A549 (cell line): ENCODE results near the gene PLXNA3. TPM values are rescaled to one million over a fixed set of nuclear protein-coding genes. Genes with fewer than 3 reads are reported as not detected.

Experiments
- ATAC-seq, 2 experiments: fragments of 200-7000 bp in 1 of 2; fragments of >200 bp in 1 of 2; cut with Nextera tagmentation in 1 of 2; cut with Tn5 transposase in 1 of 2; 3 replicates each; pipeline versions ENCODE4 v1.8.0 to v1.9.1; 2018 to 2020; ENCODE audit warnings: mild to moderate bottlenecking in 1 of 2, moderate library complexity in 1 of 2
- CTCF ChIA-PET: fragments of 300-600 bp; sonication (Branson Sonifier 250); formaldehyde crosslinking; extraction: SDS; loops from one replicate; lab custom pipeline; 2021; ENCODE audit warnings: antibody characterized with exemption, inconsistent platforms; lab: Yijun Ruan, JAX
- POLR2A ChIA-PET: fragments of 350-600 bp; formaldehyde crosslinking; extraction: SDS; loops from one replicate; lab custom pipeline; 2021; ENCODE audit warnings: antibody characterized with exemption, inconsistent platforms; lab: Yijun Ruan, JAX
- DNase-seq, 2 experiments: peaks; one replicate each; pipeline versions ENCODE4 v3.0.0 to v3.0.0-alpha.2; 2011 to 2016; ENCODE audit warnings: low read depth in 1 of 2, low spot score in 1 of 2
- FAIRE-seq: peaks from 2 replicates; lab custom pipeline; 2011; peaks lifted over from hg19 to GRCh38; lab: Jason Lieb, UNC
- H3K27ac ChIP-seq, 2 experiments: fragments of >200 bp; sonication (Bioruptor Twin); formaldehyde crosslinking; 3 replicates each; pipeline ENCODE4 v1.5.1; 2016 to 2017
- H3K4me1 ChIP-seq: fragments of >200 bp; sonication (Bioruptor Twin); formaldehyde crosslinking; 3 replicates; pipeline ENCODE4 v1.6.1; 2016
- H3K4me2 ChIP-seq: fragments of >200 bp; sonication (Bioruptor Twin); formaldehyde crosslinking; 3 replicates; pipeline ENCODE4 v1.6.1; 2016
- H3K4me3 ChIP-seq: fragments of >200 bp; sonication (Bioruptor Twin); formaldehyde crosslinking; 3 replicates; pipeline ENCODE4 v1.5.1; 2016
- H3K9me3 ChIP-seq: fragments of >200 bp; sonication (Bioruptor Twin); formaldehyde crosslinking; 3 replicates; pipeline ENCODE4 v1.6.1; 2016
- BCL3 ChIP-seq: fragments of >200 bp; sonication (Bioruptor Twin); formaldehyde crosslinking; IDR thresholded peaks from 3 replicates; pipeline ENCODE4 v1.6.1; 2016
- BHLHE40 ChIP-seq: IDR thresholded peaks from 2 replicates; pipeline ENCODE4 v1.6.1; 2012; ENCODE audit warnings: low read depth, low read length, inconsistent platforms
- CBX2 ChIP-seq: fragments of 200-600 bp; sonication (generic); IDR thresholded peaks from 2 replicates; pipeline ENCODE4 v1.6.1; 2016; ENCODE audit warnings: low read depth, mild to moderate bottlenecking, borderline replicate concordance
- CHD2 ChIP-seq: fragments of 150-350 bp; IDR thresholded peaks from 2 replicates; pipeline ENCODE4 v1.6.1; 2014; ENCODE audit warnings: low read length; ENCODE audit not compliant: partially characterized antibody
- CHD4 ChIP-seq: fragments of 200-600 bp; sonication (generic); IDR thresholded peaks from 2 replicates; pipeline ENCODE4 v1.6.1; 2016; ENCODE audit warnings: antibody characterized with exemption, mild to moderate bottlenecking, borderline replicate concordance
- EHF ChIP-seq: fragments of 250-450 bp; sonication (Bioruptor Pico); IDR thresholded peaks from 2 replicates; pipeline ENCODE4 v1.5.0; 2020; ENCODE audit warnings: mild to moderate bottlenecking
- ESRRA ChIP-seq: fragments of 150-350 bp; IDR thresholded peaks from 2 replicates; pipeline ENCODE4 v1.6.1; 2014; ENCODE audit warnings: mild to moderate bottlenecking, low read length, borderline replicate concordance
- FOSB ChIP-seq: fragments of 250-450 bp; sonication (Bioruptor Pico); IDR thresholded peaks from 2 replicates; pipeline ENCODE4 v1.5.0; 2020; ENCODE audit warnings: mild to moderate bottlenecking, moderate library complexity
- HEYL ChIP-seq: fragments of 250-450 bp; sonication (Bioruptor Pico); IDR thresholded peaks from 2 replicates; pipeline ENCODE4 v1.8.0; 2021; ENCODE audit warnings: mild to moderate bottlenecking, moderate library complexity
- HOXA7 ChIP-seq: fragments of 250-450 bp; sonication (Bioruptor Pico); IDR thresholded peaks from 2 replicates; pipeline ENCODE4 v1.5.0; 2020; ENCODE audit warnings: mild to moderate bottlenecking, moderate library complexity
- HOXB5 ChIP-seq: fragments of 250-450 bp; sonication (Bioruptor Pico); IDR thresholded peaks from 2 replicates; pipeline ENCODE4 v1.5.0; 2020; ENCODE audit warnings: mild to moderate bottlenecking, moderate library complexity
- JUNB ChIP-seq: fragments of >200 bp; sonication (Bioruptor Twin); formaldehyde crosslinking; IDR thresholded peaks from 2 replicates; pipeline ENCODE4 v1.6.1; 2016
- KDM5A ChIP-seq: fragments of 200-600 bp; sonication (generic); IDR thresholded peaks from 2 replicates; pipeline ENCODE4 v1.6.1; 2016; ENCODE audit warnings: antibody characterized with exemption, mild to moderate bottlenecking
- MAZ ChIP-seq: fragments of 150-350 bp; IDR thresholded peaks from 2 replicates; pipeline ENCODE4 v1.6.1; 2014; ENCODE audit warnings: antibody characterized with exemption, low read depth, low read length, borderline replicate concordance
- MYC ChIP-seq: IDR thresholded peaks from 2 replicates; pipeline ENCODE4 v1.6.1; 2012; ENCODE audit warnings: mild to moderate bottlenecking, inconsistent platforms, low read length, improper control_type of control experiment, borderline replicate concordance
- NFE2L2 ChIP-seq: fragments of 150-350 bp; conservative IDR thresholded peaks from 2 replicates; pipeline ENCODE4 v1.6.1; 2014; ENCODE audit warnings: low read length
- PBX3 ChIP-seq: IDR thresholded peaks from 2 replicates; pipeline ENCODE4 v1.6.1; 2012
- PHF8 ChIP-seq: fragments of 200-600 bp; sonication (generic); IDR thresholded peaks from 2 replicates; pipeline ENCODE4 v1.6.1; 2016; ENCODE audit warnings: low read depth, mild to moderate bottlenecking, antibody characterized with exemption, moderate library complexity, borderline replicate concordance
- RARB ChIP-seq: fragments of 250-450 bp; sonication (Bioruptor Pico); IDR thresholded peaks from 2 replicates; pipeline ENCODE4 v1.8.0; 2021; ENCODE audit warnings: mild to moderate bottlenecking, moderate library complexity
- RFX5 ChIP-seq: fragments of 450-650 bp; IDR thresholded peaks from 2 replicates; pipeline ENCODE4 v1.7.1; 2014; ENCODE audit warnings: antibody characterized with exemption, mild to moderate bottlenecking, moderate library complexity
- SMC3 ChIP-seq: fragments of >200 bp; sonication (Bioruptor Twin); formaldehyde crosslinking; IDR thresholded peaks from 3 replicates; pipeline ENCODE4 v1.6.1; 2018; ENCODE audit warnings: inconsistent platforms
- TP53 ChIP-seq: fragments of 250-450 bp; sonication (Bioruptor Pico); IDR thresholded peaks from 2 replicates; pipeline ENCODE4 v1.5.0; 2021; ENCODE audit warnings: mild to moderate bottlenecking, moderate library complexity
- ZNF302 ChIP-seq: fragments of 250-450 bp; sonication (Bioruptor Pico); IDR thresholded peaks from 2 replicates; pipeline ENCODE4 v1.9.0; 2021; ENCODE audit warnings: inconsistent platforms, mild to moderate bottlenecking, moderate library complexity
- ZSCAN20 ChIP-seq: fragments of 250-450 bp; sonication (Bioruptor Pico); IDR thresholded peaks from 2 replicates; pipeline ENCODE4 v1.8.0; 2022; ENCODE audit warnings: mild to moderate bottlenecking, moderate library complexity
- WGBS: methylation state at CpG from one replicate; pipeline ENCODE4 v1.1.6; 2017; ENCODE audit errors: missing lambda C conversion rate; 5-methylcytosine and 5-hydroxymethylcytosine counted together
- polyA plus RNA-seq, 4 experiments: library from polyadenylated mRNA; depleted of rRNA in 3 of 4; stranded (reverse); fragments of >200 nt; fragmentation: RNase III in 1 of 4; extraction: RNeasy Plus Mini Kit Qiagen cat#74134 plus additional on column Dnase treatment in 1 of 4; gene quantifications; 2 replicates in 3 of 4; 3 replicates in 1 of 4; pipeline ENCODE4 v1.2.3, GENCODE V29; 2011 to 2017
- TF ChIP-seq, protein P1 (sequence below): fragments of 150-350 bp; IDR thresholded peaks from 2 replicates; pipeline ENCODE4 v1.6.1; 2014; ENCODE audit warnings: low read depth, mild to moderate bottlenecking, low read length
- TF ChIP-seq, protein P2 (sequence below): IDR thresholded peaks from 2 replicates; pipeline ENCODE4 v1.6.1; 2012

PLXNA3 gene
- polyA plus RNA-seq, 2 of the 4 experiments (the other 2 are of a cell fraction), result 3.4 to 10.1 TPM

DNA sequence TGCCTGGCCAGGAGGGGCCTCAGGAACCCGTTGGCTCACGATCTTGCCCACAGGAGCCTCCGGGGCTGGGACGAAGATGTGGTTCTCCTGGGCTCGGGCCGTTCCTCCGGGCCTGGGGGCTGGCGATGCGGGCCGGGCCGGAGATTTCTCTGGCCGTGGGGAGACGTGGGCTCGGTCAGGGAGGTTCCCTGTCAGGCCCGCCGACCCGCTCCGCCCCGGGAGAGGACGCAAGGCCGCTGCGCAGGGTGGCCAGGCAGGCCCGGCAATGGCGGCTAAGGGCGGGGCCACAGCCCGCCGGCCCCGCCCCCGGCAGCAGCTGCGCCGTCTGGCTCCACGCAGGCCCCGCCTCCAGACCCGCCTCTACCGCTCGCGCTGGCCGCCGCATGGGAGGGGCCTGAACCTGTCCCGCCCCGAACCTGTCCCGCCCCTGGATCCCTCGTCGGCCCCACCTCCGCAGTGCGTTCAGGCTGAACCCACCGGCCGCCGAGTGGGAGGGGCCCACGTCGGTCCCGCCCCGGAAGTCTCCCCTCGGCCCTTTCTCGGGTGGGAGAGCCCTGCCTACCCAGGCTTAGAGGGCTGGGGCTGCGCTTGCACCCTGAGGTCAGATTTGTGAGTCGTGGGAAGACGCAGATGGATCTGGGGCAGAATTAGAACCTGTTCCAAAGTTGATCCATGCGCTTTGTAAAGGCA is 58.0 kb downstream of the PLXNA3 start, which contains the start of gene FAM3A (continued):
- TF ChIP-seq FOSB, result no peak
- TF ChIP-seq NFE2L2, result no peak
- TF ChIP-seq CBX2, result no peak
- TF ChIP-seq ESRRA, result no peak
- TF ChIP-seq EHF (CRISPR knock-in tag), result no peak
- no peak for TF ChIP-seq RFX5
- no peak for TF ChIP-seq SMC3

DNA sequence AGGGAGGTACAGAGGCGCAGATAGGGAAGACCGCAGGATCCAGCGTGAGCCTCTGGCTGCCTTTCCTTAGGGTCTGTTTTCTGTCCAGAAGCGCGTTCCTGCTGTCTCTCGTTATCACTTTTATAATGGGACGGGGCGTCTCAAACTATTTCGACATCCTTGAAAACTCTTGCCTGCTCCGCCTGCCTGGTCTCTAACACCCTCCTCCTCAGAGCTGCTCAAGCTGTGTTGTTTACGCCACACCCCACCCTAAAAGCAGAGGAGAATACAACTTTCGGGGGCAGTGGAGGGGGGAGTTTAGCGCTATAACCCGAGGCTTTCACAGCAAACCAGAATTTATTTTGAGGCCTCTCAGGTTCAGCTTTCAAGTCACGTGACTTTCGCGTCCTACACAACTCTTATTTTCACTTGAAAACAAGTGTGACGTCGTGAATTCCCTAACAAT is 58.6 kb downstream of the PLXNA3 start:
- no peak for FAIRE-seq
- 49% methylated on average over 19 of the region's 19 CpGs for WGBS
- CTCF ChIA-PET, result interaction anchor here (1.7 to 2.4 kb wide), 2 partner anchors 10 to 143 kb away, joined by 3 to 8 read pairs; no protein-coding TSS in a partner anchor
- peak; percentile 14 for ATAC-seq
- Histone ChIP-seq H3K4me2 (peak overlapping the region; percentile 79), H3K4me1 (peaks cover 10% of the 10 kb centered on the region; the same call in 2 of the 3 replicates), H3K27ac (peak overlapping the region; percentile 70 to 86)
- TF ChIP-seq PHF8 (no peak; the same call in 1 of the 2 replicates), TP53 (CRISPR knock-in tag) (no peak), NFE2L2 (no peak), HOXB5 (CRISPR knock-in tag) (no peak), PBX3 (no peak), KDM5A (no peak), JUNB (no peak), BHLHE40 (no peak), ZNF302 (no peak), RARB (CRISPR knock-in tag) (no peak), HOXA7 (no peak), CHD4 (no peak), CHD2 (no peak), MYC (no peak), HEYL (CRISPR knock-in tag) (no peak), MAZ (no peak), BCL3 (no peak), ZSCAN20 (no peak)
- TF ChIP-seq, protein P1, sequence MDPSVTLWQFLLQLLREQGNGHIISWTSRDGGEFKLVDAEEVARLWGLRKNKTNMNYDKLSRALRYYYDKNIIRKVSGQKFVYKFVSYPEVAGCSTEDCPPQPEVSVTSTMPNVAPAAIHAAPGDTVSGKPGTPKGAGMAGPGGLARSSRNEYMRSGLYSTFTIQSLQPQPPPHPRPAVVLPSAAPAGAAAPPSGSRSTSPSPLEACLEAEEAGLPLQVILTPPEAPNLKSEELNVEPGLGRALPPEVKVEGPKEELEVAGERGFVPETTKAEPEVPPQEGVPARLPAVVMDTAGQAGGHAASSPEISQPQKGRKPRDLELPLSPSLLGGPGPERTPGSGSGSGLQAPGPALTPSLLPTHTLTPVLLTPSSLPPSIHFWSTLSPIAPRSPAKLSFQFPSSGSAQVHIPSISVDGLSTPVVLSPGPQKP, result no peak
- TF ChIP-seq, protein P2, sequence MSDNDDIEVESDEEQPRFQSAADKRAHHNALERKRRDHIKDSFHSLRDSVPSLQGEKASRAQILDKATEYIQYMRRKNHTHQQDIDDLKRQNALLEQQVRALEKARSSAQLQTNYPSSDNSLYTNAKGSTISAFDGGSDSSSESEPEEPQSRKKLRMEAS, result no peak
- TF ChIP-seq, all 56 proteins: peak for 0
- Histone ChIP-seq H3K9me3 (no peaks in the 10 kb centered on the region), H3K4me3 (peak overlapping the region; percentile 41)
- POLR2A ChIA-PET, result interaction anchor here (0.6 to 1.3 kb wide), 6 partner anchors 9 to 143 kb away, joined by 3 to 6 read pairs (median 4); partner anchors contain the start of gene SLC10A3
- no peak for DNase-seq
